GM21825 (cell line): ENCODE data around the gene RSAD2.
"Not testable (repeated sequence)": the region's sequence is repeated elsewhere in the genome, so short reads cannot be mapped to it uniquely, and the experiment has no call there.

Experiments
- ATAC-seq: cut with Tn5 transposase; IDR thresholded peaks from one replicate; pipeline ENCODE4 v1.9.1; 2021; ENCODE audit warnings: mild to moderate bottlenecking, moderate library complexity; ENCODE audit not compliant: unreplicated experiment

The RSAD2 gene

DNA sequence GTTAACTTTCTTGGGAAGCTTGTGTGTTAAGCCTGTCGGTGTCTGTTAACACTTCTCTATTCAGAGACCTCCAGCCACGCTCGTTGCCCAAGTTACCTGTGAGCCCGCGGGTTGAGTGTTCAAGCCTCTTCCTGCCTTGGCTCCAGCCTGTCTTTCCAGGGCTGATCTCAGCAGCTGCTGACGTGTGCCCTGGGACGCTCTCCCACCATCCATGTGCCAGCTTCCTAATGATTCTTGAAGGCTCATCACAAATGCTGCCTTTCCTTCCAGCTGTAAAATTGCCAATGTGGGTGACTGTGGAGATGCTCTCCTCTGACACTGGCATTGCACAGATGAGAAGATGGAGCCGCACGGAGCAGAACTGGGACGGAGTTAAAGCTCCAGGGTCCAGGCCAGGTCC, 45.7 kb downstream of the RSAD2 start:
- no peak for ATAC-seq

DNA sequence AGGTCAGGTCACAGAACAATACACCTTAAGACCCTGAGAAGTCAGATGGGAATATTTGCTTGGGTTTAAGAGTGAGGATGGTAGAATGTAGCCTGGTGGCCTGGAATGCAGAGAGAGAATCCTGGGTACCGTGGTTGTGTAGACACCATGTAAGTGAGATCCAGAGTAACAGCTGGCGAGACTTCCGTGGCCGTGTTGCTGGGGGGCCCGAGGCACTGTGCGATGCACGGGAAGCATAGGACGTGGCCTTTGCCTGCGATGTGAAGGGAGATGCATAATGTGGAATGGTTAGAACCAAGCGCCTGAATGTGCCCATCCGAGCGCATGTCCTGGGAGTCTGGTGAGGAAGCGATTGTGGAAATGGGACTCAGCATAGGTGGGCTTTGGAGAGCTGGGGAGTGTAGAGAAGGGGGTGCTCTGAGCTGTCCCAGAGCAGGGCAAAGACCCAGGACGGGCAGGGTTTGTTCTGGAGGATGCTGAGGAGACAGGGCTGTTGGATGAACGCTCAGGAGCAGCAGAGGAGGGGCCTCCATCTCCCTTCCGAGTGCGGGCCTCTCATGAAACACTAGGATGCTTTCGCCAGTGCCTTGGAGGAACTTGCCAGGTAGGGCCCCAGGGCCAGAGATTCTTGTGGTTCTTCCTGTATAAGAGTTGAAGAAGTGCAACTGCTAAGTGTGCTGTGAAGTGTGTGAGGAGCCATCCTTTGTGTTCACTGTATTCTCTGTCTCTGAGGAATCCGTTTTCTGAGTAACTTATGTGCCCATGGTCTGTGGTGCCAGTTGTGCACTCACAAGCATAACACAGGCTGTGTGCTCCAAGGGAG, 46.7 kb downstream of the RSAD2 start:
- no peak for ATAC-seq

DNA sequence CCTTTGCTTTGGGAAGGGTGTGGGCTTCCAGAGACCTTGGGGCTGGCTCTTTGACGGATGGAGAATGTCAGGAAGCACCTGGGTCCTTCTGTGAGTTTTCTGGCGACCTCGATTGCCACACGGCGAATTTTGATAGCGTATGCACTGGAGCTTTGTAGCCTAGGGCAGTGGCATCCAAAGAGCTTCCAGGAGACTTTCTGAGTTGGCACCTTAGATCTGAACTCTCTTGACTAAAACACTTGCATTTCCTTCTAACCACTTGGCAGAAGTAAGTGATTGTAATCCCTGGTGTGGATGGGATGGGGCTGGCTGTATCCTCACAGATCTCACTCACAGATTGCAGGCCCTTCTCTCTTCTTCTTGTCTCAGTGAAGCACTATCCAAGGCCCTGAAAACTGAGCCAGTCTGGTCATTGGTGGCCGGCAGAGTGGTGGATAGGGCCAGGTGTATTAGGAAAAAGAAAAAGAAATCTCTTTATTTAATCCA, 47.4 kb downstream of the RSAD2 start:
- no peak for ATAC-seq

DNA sequence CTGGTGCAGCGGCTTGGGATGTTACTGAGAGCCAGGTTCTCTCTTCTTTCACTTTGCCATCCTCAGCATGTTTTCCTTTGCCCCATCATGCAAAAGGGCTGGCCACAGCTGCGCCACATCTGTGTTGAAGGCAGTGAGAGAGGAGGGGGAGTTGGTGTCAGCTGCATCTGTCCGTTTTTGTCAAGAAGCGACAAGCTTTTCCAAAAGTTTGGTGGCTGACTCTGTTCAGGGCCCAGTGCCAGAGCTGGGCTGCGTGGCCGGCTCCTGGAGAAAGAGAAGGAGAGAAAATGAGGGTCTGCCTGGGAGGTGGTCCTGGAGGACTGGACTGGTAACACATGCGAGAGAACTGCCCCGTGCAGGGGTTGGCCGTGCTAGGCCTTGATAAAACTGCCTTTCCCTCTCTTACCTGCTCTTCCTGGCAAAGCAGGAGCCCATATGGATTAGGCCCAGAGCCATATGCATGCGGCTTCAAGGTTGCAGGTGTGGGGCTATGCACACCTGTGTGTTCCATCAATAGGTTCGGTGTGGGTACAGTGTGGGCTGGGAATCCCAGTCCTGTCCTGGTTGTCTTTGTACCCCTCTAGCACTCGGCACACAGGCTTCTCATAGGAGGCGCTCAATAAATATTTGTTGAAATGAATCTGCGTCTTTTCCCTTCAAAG, 48.6 kb downstream of the RSAD2 start:
- no peak for ATAC-seq

DNA sequence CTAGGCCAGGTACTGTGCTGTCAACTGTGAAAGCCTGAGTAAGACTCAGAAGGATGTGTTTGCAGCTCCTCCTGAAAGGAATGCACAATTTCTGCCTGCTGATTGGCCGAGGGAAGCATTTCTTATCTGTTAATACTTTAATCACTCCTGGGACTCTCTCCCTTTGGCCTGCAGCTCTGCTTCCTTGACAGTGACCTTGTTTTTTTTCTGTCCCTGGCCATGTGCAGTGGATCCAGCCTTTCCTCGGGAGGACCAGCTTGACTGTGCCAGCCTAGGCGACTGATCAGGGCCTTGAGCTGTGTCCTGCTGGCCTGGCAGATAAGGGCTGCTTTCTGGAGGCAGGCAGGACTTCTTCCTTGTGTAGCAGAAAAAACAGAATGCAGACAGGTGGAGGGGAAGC, 49.6 kb downstream of the RSAD2 start:
- ATAC-seq = no peak

DNA sequence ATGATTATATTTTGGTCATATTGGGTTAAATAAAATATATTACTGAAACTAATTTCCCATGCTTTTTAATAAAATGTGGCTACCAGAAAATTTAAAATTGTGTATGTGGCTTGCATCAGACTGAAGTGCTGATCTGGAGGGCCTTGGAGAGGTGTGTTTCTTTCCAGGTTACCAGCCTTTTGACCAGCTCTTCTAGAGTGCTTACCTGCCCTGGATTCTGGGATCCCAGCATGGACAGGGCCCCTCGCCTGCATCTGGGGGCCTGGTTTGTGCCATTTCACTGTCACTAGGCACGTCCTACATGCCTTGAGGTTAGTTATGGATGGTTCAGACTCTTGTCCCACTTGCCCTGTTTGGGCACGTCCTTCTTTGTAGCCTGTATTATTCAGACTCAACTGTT, 50.2 kb downstream of the RSAD2 start:
- no peak for ATAC-seq

DNA sequence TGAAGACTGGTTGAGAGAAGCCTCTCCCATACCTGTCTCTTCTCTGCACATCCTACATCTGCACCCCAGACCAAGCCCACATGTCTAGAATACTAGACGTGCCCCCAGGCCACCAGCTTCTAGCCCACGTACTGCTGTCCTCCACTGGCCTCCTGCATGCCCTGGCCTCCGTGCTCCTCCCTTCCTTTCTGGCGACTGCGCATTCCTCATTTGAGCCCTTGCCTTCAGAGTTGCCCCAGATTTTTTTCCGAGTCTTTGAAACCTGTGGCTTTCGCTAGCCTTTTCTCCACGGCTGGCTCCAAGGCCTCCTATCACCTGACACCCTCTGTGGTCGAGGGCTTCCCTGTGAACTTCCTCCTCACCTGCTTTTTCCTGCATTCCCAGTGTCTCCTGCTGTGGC, 50.9 kb downstream of the RSAD2 start:
- no peak for ATAC-seq

DNA sequence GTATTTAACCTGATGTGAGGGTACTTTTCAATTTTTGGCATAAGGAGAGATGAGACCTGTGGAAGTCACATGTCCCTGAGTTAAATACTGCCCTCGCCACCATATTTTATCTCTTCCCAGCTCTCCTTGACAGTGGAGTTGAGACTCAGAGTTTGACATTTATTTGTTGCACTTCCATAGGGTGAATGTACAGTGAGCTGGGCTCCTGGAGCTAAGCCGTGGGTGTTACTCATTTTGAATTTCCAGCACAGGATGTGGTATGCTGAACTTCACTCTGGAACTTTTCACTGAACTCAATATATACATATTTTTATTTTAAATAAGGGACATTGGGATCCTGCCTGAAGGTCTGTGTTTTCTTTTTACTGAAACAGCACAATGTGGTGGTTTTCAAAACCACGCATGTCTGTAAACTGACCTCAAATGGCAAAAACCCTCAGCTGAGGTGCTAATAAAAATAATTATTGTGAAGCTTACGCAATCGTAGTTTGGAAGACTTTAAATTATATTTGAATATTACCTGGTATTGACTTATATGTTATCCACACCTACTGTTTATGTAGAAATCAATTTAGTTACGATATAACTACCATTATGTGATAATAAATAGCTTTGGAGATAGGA, 51.7 kb downstream of the RSAD2 start:
- no peak for ATAC-seq

DNA sequence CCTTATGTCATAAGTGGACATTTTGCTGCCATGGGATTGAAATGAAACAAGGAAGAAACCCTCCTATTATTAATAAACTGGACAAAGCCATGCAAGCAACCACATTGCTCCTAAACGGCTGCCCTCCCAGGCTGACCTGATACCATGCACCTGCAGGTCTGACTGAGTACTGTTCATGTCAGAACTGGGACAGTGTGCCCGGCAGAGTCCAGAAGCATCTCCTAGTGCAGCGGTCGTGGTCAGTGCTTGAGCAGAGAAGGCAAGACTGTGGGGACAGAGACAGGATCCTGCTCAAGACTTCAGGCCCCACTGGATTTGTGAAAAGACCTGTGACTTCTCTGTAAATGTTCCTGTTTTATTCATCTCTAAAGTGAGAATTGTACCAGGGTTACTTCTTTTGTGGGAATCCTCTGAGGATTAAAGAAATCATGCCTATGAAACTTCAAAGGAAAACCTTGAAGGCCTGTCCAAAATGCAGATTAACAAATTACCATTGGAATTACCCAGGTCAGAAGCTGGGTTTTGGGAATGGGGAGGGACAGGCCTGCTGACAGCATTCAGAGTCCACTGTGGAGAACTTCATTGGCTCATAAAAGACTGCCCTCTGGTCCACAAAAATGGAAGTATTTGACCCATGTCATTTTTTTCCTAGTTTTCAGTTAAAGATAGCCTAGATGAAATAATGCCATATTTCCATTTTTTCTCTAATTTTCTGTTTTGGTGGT, 53.5 kb downstream of the RSAD2 start:
- ATAC-seq = no peak

DNA sequence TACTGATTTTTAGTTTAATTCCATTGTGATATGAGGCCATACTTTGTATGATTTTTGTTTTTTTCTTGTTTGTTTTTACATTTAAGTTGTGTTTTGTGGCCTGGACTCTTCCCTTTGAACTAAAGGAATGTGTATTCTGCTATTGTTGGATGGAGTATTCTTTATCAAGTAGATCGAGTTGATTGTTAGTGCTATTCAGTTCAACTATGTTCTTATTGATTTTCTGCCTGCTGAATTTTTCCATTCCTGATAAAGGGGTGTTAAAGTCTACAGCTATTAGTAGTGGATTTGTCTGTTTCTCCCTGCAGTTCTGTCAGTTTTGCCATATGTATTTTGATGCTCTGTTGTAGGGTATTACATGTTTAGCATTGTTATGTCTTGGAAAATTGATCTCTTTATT, 54.2 kb downstream of the RSAD2 start:
- ATAC-seq = no peak

DNA sequence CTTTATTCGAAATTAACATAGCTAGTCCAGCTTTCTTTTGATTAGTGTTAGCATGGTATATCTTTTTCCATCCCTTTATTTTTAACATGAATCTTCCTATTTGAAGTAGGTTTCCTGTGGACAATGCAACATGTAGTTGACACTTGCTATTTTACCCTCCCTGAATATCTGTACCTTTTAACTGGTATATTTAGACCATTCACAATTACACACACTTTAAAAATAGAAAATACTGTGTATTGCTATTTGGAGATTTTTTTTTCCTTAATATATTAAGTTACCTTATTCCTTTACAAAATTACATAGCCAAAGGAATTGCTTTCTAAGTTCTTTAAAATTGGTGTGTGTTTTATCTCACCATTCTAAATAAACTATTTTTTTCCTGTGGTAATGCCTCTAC, 54.6 kb downstream of the RSAD2 start:
- ATAC-seq = no peak

DNA sequence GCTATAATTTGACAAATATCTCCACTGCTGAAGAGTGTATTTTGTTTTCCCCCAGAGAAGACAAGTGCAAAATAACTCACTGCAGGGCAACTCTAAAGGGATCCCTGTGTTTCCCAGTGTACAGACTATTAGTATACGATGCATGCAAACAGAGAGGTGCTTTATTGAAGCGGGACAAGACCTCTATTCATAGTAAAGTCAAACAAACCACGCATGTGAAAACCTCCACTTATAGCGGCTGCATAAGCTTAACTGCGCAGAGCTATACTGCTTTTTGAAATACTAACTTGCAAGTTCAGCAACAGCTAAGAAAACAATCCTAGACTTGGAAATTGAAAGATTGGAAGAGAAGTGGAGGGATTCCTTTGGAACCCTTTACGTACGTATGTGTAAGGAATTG, 55.3 kb downstream of the RSAD2 start:
- no peak for ATAC-seq

DNA sequence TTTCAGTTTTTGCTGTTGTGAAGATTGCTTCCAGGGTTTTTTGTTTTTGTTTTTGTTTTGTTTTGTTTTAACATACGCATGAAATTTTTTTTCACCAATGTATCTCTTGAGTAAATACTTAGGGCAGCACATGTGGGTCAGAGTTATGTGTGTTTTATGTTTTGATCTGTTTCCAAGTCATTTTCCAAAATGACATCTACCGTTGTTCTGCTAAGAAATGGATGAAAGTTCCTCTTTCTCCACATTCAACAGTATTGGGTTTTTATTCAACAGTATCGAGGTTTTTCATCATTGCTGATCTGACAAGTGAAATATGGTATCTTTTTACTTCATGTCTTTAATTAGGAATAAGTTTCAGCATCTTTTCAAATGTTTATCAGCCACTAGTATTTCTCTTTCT, 56.3 kb downstream of the RSAD2 start:
- no peak for ATAC-seq

DNA sequence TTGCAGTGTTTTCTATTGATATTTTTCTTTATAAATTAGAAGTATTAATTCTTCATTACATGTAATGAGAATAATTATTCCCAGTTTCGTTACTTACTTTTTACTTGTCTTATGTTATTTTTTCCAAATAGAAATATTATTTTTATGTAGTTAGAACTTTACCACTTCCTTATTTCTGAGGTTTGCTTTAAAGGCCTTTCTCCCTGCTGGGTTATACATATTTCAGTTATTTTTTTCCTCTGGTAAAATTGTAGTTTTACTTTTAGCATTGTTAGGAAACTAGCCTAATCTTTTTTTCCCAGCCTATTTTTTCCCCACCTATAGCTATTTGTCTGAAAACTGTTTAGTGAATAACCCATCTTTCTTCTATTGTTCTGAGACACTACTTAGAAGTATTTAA, 56.8 kb downstream of the RSAD2 start:
- ATAC-seq = no peak

DNA sequence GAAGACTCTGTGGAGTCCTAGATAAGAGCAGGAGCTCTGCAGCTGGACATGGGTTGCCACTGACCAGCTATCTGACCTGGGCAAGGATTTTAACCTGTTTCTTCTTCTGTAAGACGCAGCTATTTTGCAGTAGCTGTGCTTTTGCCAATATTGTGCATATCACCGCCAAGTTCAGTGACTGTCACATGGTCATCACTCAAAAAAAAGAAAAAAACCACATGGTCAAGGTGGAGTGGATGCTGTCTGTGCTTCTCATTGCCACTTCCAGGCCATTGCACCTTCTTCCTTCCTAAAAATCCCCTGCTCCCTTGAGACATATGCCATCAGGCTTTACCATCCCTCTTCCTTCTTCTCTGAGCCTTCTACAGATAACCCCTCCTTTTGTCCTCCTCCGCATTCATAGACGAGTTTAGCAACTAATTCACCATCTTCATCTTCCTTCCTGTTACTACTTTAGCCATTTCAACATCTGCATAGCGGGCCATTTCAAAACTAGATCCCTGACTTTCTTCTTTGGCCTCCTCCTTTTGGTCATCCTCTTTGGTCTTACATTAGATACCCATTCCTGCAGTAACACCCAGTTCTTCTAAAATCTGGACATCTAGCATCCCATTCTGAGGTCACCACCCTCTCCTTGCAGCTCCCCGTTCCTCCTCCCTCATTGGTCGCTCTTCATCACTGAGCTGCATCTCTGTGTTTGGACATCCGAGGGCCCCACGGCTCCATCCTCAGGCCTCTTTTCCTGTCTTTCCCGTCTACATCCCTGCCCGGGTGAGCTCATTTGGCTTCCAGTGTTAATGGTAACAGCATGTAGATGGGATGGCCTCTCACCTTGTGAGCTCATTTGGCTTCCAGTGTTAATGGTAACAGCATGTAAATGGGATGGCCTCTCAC, 57.4 kb downstream of the RSAD2 start:
- no peak for ATAC-seq

DNA sequence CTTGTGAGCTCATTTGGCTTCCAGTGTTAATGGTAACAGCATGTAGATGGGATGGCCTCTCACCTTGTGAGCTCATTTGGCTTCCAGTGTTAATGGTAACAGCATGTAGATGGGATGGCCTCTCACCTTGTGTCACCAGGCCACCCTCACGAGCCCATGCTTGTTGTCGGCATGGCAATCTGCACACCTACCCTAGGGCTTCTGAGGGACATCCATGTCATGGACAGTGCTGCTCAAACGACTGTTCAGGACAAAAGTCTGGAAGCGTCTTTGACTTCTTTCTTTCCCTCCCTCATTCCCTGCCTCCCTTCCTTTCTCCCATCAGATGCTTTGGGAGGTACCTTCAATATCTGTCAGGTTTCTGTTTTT, 58.1 kb downstream of the RSAD2 start:
- ATAC-seq = not testable (repeated sequence)

DNA sequence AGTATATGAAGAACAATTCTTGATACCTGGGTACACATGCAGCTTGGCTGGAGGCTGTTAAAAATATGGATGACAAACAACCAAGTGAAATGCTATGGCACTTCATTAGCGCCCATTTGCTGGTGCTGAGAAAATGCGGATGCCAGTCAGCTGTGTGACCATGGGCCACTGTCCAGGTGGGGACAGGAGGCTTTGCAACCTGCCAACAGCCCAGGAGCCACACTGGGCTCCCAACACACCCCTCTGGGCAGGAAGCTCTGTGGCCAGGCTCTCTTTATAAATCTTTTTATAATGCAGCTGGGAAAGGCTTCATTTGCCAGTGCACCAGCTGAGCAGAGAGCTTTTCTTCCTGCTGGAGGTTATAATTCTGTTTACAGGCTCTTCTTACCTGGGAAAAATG, 59.6 kb downstream of the RSAD2 start:
- ATAC-seq = no peak

DNA sequence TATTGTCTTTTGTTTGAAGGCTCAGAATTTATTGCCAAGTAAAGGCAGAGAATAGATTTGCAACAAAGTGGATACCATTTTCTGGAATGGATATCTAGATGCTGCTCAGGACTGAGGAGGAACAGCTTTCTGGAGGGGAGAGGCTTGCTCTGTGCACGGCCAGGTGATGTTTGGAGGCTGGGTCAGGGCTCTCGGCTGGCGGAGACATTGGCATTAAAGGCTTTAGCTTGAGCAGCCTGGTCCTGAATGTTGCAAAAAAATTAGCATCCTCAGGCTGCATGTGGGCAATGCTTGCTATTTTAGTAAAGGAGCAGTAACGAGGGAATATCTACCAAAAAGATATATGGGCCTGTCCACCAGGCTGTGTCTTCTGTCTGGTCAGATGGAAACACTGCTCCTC, 60.0 kb downstream of the RSAD2 start:
- no peak for ATAC-seq

DNA sequence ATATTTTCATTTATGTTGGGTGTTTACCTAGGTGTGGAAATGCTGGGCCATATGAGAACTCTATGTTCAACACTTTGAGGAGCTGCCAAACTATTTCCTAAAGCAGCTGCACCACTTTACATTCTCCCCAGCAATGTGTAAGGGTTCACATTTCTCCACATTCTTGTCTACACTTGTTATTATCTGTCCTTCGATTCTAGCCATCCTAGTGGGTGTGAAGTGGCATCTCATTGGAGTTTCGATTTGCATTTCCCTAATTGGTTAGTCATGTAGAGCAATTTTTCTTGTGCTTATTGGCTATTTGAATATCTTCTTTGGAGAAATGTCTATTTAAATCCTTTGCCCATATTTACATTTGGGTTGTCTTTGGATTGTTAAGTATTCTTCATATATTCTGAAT, 61.5 kb downstream of the RSAD2 start:
- ATAC-seq = no peak

DNA sequence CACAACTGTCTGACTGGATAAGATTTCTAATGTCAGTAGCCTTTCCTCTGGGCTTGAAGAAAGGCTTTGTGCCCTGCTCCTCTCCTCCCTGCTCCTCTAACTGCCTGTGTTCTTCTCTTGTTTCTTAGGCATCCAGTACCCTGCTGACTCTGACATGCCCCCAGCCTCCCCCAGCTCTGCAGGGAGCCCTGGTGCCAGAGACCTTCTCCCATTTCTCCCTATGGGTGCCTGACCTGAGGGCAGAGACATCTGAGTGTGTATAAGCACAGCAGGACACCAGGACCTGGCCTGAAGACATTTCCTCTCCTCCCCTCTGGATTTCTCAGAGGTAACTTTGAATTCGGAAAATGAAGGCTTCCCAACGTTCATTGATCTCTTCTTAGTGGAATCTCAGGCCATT, 63.2 kb downstream of the RSAD2 start:
- ATAC-seq = no peak
